NT2/D1 (cell line): ENCODE data around the gene RNU6-7.

Experiments used
- SUZ12 ChIP-seq: IDR thresholded peaks from 2 replicates; pipeline ENCODE4 v1.6.1; 2011; ENCODE audit not compliant: insufficient read length, insufficient read depth; ENCODE audit errors: extremely low read depth
- YY1 ChIP-seq: IDR thresholded peaks from 2 replicates; pipeline ENCODE4 v1.6.1; 2011; ENCODE audit not compliant: insufficient read length, insufficient read depth
- ZNF274 ChIP-seq: IDR thresholded peaks from 2 replicates; pipeline ENCODE4 v1.6.1; 2011; ENCODE audit warnings: mild to moderate bottlenecking, low read depth, low read length

- TF ChIP-seq SUZ12 (no peak), ZNF274 (no peak), YY1 (no peak)
These were observed 28.3 kb downstream of the RNU6-7 start for GRCh38 chr14:32230181-32230580.
